IMR-90 (cell line): ENCODE data around the gene LOXL4.

ENCODE experiments used
- BHLHE40 ChIP-seq: fragments of 150-350 bp; IDR thresholded peaks from 2 replicates; pipeline ENCODE4 v1.6.1; 2016; ENCODE audit warnings: mild to moderate bottlenecking, low read depth, low read length
- CHD1 ChIP-seq: IDR thresholded peaks from 2 replicates; pipeline ENCODE4 v1.6.1; 2012; ENCODE audit warnings: low read depth, low read length, improper control_type of control experiment
- FOS ChIP-seq: fragments of 150-350 bp; IDR thresholded peaks from 2 replicates; pipeline ENCODE4 v1.6.1; 2016; ENCODE audit warnings: low read depth, low read length
- MAZ ChIP-seq: IDR thresholded peaks from 2 replicates; pipeline ENCODE4 v1.6.1; 2012; ENCODE audit warnings: low read depth, mild to moderate bottlenecking, low read length, improper control_type of control experiment, moderate library complexity, borderline replicate concordance
- POLR2A ChIP-seq: IDR thresholded peaks from 2 replicates; pipeline ENCODE4 v1.6.1; 2012; ENCODE audit warnings: mild to moderate bottlenecking, low read depth, low read length
- RAD21 ChIP-seq: IDR thresholded peaks from 2 replicates; pipeline ENCODE4 v1.6.1; 2012; ENCODE audit warnings: low read length, improper control_type of control experiment
- SMC3 ChIP-seq: fragments of 150-350 bp; IDR thresholded peaks from 2 replicates; pipeline ENCODE4 v1.6.1; 2016; ENCODE audit warnings: low read depth, mild to moderate bottlenecking, antibody characterized with exemption, low read length, moderate library complexity
- USF2 ChIP-seq: fragments of 150-350 bp; IDR thresholded peaks from 2 replicates; pipeline ENCODE4 v1.6.1; 2017; ENCODE audit warnings: mild to moderate bottlenecking, antibody characterized with exemption, low read length, low read depth
- TF ChIP-seq, protein P1 (sequence below): conservative IDR thresholded peaks from 2 replicates; pipeline ENCODE4 v1.5.1; 2012; ENCODE audit warnings: mild to moderate bottlenecking, low read depth, low read length, improper control_type of control experiment
- TF ChIP-seq, protein P2 (sequence below): fragments of 150-350 bp; IDR thresholded peaks from 2 replicates; pipeline ENCODE4 v1.6.1; 2016; ENCODE audit warnings: low read depth, mild to moderate bottlenecking, low read length, moderate library complexity, borderline replicate concordance

GRCh38 chr10:98257198-98257597, 10.8 kb downstream of the LOXL4 start:
- no peak for TF ChIP-seq POLR2A
- no peak for TF ChIP-seq SMC3
- TF ChIP-seq, protein P1, sequence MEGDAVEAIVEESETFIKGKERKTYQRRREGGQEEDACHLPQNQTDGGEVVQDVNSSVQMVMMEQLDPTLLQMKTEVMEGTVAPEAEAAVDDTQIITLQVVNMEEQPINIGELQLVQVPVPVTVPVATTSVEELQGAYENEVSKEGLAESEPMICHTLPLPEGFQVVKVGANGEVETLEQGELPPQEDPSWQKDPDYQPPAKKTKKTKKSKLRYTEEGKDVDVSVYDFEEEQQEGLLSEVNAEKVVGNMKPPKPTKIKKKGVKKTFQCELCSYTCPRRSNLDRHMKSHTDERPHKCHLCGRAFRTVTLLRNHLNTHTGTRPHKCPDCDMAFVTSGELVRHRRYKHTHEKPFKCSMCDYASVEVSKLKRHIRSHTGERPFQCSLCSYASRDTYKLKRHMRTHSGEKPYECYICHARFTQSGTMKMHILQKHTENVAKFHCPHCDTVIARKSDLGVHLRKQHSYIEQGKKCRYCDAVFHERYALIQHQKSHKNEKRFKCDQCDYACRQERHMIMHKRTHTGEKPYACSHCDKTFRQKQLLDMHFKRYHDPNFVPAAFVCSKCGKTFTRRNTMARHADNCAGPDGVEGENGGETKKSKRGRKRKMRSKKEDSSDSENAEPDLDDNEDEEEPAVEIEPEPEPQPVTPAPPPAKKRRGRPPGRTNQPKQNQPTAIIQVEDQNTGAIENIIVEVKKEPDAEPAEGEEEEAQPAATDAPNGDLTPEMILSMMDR = no peak
- TF ChIP-seq MAZ = no peak
- no peak for TF ChIP-seq USF2
- TF ChIP-seq CHD1 = no peak
- TF ChIP-seq, protein P2, sequence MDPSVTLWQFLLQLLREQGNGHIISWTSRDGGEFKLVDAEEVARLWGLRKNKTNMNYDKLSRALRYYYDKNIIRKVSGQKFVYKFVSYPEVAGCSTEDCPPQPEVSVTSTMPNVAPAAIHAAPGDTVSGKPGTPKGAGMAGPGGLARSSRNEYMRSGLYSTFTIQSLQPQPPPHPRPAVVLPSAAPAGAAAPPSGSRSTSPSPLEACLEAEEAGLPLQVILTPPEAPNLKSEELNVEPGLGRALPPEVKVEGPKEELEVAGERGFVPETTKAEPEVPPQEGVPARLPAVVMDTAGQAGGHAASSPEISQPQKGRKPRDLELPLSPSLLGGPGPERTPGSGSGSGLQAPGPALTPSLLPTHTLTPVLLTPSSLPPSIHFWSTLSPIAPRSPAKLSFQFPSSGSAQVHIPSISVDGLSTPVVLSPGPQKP = no peak
- TF ChIP-seq BHLHE40 = no peak
- no peak for TF ChIP-seq FOS
- no peak for TF ChIP-seq RAD21
